Right ventricle myocardium inferior (tissue), 1 donor: ENCODE data around the gene NAP1L2. TPM values are rescaled to one million over a fixed set of nuclear protein-coding genes. Genes with fewer than 3 reads are reported as not detected.
"Not testable (repeated sequence)": the region's sequence is repeated elsewhere in the genome, so short reads cannot be mapped to it uniquely, and the experiment has no call there.

Experiments used
- ATAC-seq: fragments of 200-7000 bp; cut with Tn5 transposase; one replicate; pipeline ENCODE4 v1.9.1; 2020; ENCODE audit warnings: mild to moderate bottlenecking, moderate library complexity
- DNase-seq: peaks from one replicate; pipeline ENCODE4 v3.0.0; 2021; ENCODE audit errors: missing footprints
- intact Hi-C: fragments of 100-400 bp; cut with DNase I; formaldehyde crosslinking; loops from one replicate; pipeline ENCODE4 v1.11.0; 2022
- long read RNA-seq: library from polyadenylated mRNA; unstranded; transcript quantifications from one replicate; pipeline ENCODE4 v2.0.0, GENCODE V29; 2021
- total RNA-seq: library from RNA; stranded (reverse); fragmentation: NEBNext Ultra II Directional; extraction: Animal tissue kit (Norgen Biotek cat#: 25700); gene quantifications from one replicate; pipeline ENCODE4 v1.2.1, GENCODE V29; 2021
- donor health status: DM: no; HTN: yes; CAD: no; lungs with severe emphysema.

The NAP1L2 gene, protein sequence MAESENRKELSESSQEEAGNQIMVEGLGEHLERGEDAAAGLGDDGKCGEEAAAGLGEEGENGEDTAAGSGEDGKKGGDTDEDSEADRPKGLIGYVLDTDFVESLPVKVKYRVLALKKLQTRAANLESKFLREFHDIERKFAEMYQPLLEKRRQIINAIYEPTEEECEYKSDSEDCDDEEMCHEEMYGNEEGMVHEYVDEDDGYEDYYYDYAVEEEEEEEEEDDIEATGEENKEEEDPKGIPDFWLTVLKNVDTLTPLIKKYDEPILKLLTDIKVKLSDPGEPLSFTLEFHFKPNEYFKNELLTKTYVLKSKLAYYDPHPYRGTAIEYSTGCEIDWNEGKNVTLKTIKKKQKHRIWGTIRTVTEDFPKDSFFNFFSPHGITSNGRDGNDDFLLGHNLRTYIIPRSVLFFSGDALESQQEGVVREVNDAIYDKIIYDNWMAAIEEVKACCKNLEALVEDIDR
- 5.8 TPM for total RNA-seq
- long read RNA-seq, partial matches to known transcripts = 0 of 4 reads
- long read RNA-seq, other reads (novel, unspliced or antisense) = 0 of 4 reads

DNA sequence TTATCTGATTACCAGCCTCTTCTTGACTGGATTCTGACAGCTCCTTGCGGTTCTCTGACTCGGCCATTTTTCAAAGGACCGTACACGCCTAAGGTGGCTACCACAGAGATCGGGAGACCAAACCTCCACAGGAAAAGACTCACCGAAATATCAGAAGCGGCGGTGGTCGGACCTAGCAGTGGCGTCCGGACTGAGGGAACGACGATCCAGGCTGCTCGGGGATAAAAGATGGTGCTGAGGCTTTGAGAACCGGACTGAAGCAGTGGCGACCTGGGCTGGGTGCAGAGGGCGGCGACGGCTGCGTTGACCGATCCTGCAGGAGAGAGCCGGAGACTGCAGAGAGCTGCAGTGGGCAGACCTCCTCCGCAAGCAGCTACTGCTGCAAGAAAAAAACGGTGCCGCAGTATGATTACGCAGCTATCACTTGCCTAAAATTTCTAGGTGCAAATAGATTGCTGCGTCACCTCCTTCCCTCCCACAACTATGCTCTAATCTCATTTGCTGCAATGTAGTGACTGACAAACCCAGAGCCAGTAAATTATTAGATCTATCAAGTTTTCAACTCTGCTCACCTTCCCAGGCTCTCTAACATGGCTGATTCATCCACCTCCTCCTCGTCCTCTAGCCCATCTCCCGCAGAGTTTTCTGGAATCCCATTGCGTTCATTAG is at the start of gene NAP1L2:
Gene NAP1L2 (minus strand): TSS at position 426 of the 669 bp plus-strand sequence. CDS start 359 bp downstream, at position 67.
- DNase-seq = peak; percentile 63
- intact Hi-C loops = no loop called here
- peak; percentile 86 for ATAC-seq

DNA sequence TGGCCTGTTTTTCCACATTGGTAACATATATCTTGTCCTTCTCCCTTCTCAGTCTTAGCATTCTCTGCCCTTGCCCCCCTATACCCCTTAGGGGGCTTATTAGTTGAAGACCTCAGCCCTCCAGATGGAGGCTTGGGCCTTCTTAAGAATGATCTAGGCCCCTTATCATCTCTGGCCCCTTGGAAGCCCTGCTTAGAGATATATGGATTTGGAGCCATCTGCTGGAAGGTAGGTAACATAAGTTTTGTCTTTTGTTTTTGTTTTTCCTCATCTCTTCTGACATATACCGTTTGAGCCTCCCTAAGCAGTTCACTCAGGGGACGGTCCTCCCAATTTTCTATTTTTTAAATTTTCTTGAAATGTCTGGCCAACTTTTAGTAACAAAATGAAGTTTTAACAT is 48.3 kb upstream of the NAP1L2 start:
- DNase-seq (no peak), ATAC-seq (no peak)
- intact Hi-C loops = no loop called here

DNA sequence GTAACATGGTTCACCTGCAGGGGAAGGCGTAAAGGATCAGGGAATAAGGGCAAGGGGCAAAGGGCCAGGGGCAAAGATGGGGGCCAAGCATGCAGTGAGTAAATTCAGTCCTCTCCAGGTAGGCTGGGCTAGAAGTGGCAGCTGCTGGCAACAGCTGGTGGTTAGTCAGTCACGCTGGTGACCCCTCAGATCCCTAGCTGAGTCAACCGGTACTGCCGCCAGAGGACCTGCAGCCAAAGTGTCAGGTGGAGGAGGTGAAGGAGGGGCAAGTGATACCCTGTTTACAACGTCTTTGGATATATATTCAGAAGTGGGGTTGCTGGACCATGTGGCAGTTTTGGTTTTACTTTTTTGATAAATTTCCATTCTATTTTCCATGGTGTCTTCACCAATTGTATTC is 24.6 kb upstream of the NAP1L2 start:
- no peak for ATAC-seq
- no peak for DNase-seq
- intact Hi-C loops = no loop called here

DNA sequence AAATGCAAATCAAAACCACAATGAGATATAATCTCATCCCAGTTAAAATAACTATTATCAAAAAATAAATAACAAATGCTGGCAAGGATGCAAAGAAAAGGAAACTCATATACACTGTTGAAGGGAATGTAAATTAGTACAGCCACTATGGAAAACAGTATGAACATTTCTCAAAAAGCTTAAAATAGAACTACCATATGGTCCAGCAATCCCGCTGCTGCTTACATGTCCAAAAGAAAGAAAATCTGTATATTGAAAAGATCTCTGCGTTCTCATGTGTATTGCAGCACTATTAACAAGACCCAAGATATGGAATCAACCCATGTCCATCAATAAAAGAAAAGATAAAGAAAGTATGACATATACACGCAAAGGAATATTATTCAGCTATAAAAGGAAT is 3.0 kb upstream of the NAP1L2 start:
- no peak for ATAC-seq
- intact Hi-C loops = no loop called here
- no peak for DNase-seq

DNA sequence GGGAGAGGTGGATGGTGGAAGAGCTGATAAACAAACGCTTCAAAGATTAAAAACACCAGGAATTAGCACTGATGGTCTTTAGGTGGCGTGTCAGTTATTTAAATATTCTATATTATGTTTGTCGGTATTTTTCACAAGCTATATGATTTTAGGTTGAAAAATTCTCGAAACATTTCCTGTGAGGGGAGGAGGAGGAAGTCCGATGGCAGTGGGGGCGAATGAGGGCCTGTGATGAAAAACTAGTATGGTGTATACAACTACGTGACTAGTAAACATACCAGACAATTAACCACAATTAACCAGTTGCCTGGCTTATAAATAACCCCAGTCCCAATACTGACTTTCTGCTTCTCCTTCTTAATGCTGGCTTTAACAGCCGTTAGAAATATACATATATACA is 595 bp upstream of the NAP1L2 start:
- ATAC-seq (no peak), DNase-seq (no peak)
- intact Hi-C loops = no loop called here

DNA sequence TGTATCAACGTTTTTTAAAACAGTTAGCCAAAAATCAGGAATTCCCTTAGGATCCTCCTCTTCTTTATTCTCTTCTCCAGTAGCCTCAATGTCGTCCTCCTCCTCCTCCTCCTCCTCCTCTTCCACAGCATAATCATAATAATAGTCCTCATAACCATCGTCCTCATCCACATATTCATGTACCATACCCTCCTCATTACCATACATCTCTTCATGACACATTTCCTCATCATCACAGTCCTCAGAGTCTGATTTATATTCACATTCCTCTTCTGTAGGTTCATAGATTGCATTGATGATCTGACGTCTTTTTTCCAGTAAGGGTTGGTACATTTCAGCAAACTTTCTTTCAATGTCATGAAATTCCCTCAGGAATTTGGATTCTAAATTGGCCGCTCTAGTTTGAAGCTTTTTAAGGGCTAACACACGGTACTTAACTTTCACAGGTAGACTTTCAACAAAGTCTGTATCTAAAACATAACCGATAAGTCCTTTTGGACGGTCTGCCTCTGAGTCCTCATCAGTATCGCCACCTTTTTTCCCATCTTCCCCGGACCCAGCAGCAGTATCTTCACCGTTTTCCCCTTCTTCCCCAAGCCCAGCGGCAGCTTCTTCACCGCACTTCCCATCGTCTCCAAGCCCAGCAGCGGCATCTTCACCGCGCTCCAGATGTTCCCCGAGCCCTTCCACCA is 771 bp downstream of the NAP1L2 start:
- ATAC-seq (no peak), DNase-seq (no peak)
- intact Hi-C loops = no loop called here

DNA sequence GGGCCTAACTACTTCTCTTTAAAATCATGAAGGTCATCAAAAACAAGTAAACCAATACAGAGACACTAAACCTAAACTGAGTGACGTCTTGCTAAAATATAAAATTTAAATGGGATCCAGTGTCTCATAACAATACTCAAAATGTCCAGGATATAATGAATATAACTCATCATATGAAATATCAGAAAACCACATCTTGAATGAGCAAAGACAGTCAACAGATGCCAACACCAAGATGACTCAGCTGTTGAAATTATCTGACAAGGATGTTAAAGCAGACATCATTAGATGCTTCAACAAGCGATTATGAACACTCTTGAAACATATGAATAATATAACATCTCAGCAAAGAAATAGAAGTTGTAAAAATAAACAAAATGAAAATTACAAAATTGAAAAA is 8.3 kb downstream of the NAP1L2 start:
- DNase-seq (no peak), ATAC-seq (no peak)
- intact Hi-C loops = no loop called here

DNA sequence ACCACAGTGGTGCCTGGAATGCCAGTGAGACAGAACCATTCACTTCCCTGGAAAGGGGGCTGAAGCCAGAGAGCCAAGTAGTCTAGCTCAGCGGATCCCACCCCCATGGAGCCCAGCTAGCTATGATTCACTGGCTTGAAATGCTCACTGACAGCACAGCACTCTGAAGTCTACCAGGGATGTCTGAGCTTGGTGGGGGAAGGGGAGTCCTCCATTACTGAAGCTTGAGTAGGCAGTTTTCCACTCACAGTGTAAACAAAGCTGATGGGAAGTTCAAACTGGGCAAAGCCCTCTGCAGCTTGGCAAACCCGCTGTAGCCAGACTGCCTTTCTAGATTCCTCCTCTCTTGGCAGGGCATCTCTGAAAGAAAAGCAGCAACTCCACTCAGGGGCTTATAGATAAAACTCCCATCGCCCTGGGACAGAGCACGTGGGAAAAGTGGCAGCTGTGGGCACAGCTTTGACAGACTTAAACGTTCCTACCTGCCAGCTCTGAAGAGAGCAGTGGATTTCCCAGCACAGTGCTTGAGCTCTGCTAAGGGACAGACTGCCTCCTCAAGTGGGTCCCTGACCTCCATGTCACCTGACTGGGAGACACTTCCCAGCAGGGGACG is 32.0 kb downstream of the NAP1L2 start:
- DNase-seq = no peak
- no peak for ATAC-seq
- intact Hi-C loops = no loop called here

DNA sequence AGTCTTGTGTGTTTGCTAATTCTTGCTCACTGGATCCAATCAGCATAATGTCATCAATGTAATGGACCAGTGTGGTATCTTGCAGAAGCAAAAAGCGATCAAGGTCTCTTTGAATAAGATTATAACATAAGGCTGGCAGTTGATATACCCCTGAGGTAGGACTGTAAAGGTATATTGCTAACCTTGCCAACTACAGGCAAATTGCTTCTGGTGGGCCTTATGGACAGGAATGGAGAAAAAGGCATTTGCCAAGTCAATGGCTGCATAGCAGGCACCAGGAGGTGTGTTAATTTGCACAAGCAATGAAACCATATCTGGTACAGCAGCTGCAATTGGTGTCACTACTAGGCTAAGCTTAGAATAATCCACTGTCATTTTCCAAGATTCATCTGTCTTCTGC is 45.7 kb downstream of the NAP1L2 start:
- DNase-seq, intact Hi-C loops, ATAC-seq: not testable (repeated sequence)

Other genes with a start within 250 kb of the NAP1L2 start
- gene PABPC1L2B, start 211.9 kb downstream of the NAP1L2 start, total RNA-seq = not detected
- not detected for gene PABPC1L2A, start 135.3 kb downstream of the NAP1L2 start, total RNA-seq
- not detected for gene CDX4, start 232.2 kb upstream of the NAP1L2 start, total RNA-seq